ENCODE measurements around the gene PRPF40A. TPM values are rescaled to one million over a fixed set of nuclear protein-coding genes. Genes with fewer than 3 reads are reported as not detected.
A peak's percentile ranks its signal among the peaks of the same experiment; 100 is the strongest.
"Not testable (repeated sequence)": the region's sequence is repeated elsewhere in the genome, so short reads cannot be mapped to it uniquely, and the experiment has no call there.

Gene PRPF40A
- total RNA-seq, 2 experiments from 2014 or later, result 148 to 154 TPM

- H3K27ac Mint-ChIP-seq, result no peak overlapping the region
- peaks cover 9% of the 10 kb centered on the region for H3K36me3 Mint-ChIP-seq
- peak; percentile 36 for DNase-seq
These were observed 13.5 kb upstream of the PRPF40A start for GRCh38 chr2:152730591-152731333.

DNA sequence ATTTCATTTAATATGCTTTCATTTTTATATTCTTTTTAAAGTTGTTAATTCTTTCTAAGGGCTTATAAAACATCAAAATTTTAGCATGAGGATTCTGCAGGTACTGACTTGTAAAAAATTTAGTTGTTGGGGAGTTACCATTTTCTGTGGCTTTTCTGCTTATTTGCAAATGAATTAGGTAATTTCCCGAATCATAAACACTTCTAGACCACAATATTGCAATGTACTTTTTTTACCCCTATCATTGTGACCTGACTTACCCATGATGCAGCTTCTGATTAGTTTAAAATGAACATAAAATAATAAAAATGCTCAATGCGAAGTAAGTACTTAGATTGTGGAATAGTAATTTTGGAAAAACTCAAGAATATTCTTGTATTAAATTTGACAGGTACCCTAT, 12.6 kb upstream of the PRPF40A start:
- peaks cover 23% of the 10 kb centered on the region for H3K4me1 Mint-ChIP-seq
- no peak for DNase-seq

More at GRCh38 chr2:152730591-152731333, 13.5 kb upstream of the PRPF40A start:
- Mint-ChIP-seq H3K4me1 (peaks cover 23% of the 10 kb centered on the region), H3K4me3 (no peak overlapping the region), H3K9me3 (no peaks in the 10 kb centered on the region), H3K27me3 (no peaks in the 10 kb centered on the region)

GRCh38 chr2:152723918-152724317, 6.7 kb upstream of the PRPF40A start:
- no peak overlapping the region for H3K4me3 Mint-ChIP-seq
- H3K27me3 Mint-ChIP-seq, result no peaks in the 10 kb centered on the region
- H3K9me3 Mint-ChIP-seq, result no peaks in the 10 kb centered on the region
- peaks cover 14% of the 10 kb centered on the region for H3K36me3 Mint-ChIP-seq
- no peak overlapping the region for H3K27ac Mint-ChIP-seq
- DNase-seq, result no peak
- H3K4me1 Mint-ChIP-seq, result peaks cover 27% of the 10 kb centered on the region

More for the DNA sequence above, 12.6 kb upstream of the PRPF40A start:
- no peaks in the 10 kb centered on the region for H3K9me3 Mint-ChIP-seq
- no peak overlapping the region for H3K27ac Mint-ChIP-seq
- no peak overlapping the region for H3K4me3 Mint-ChIP-seq
- H3K36me3 Mint-ChIP-seq, result peaks cover 7% of the 10 kb centered on the region
- H3K27me3 Mint-ChIP-seq, result no peaks in the 10 kb centered on the region

- H3K4me1 Mint-ChIP-seq, result peaks cover 27% of the 10 kb centered on the region
- not testable (repeated sequence) for DNase-seq, H3K27me3 Mint-ChIP-seq, H3K4me3 Mint-ChIP-seq, H3K9me3 Mint-ChIP-seq, H3K27ac Mint-ChIP-seq
- peaks cover 13% of the 10 kb centered on the region for H3K36me3 Mint-ChIP-seq
These were observed 5.4 kb upstream of the PRPF40A start for GRCh38 chr2:152722639-152723038.

GRCh38 chr2:152720794-152721193, 3.5 kb upstream of the PRPF40A start:
- DNase-seq, result no peak
- peaks cover 25% of the 10 kb centered on the region for H3K36me3 Mint-ChIP-seq
- H3K27me3 Mint-ChIP-seq, result peaks cover 4% of the 10 kb centered on the region
- H3K9me3 Mint-ChIP-seq, result no peaks in the 10 kb centered on the region
- no peak overlapping the region for H3K27ac Mint-ChIP-seq
- no peak overlapping the region for H3K4me3 Mint-ChIP-seq
- peaks cover 29% of the 10 kb centered on the region for H3K4me1 Mint-ChIP-seq

GRCh38 chr2:152718909-152719645, 1.8 kb upstream of the PRPF40A start:
- Mint-ChIP-seq H3K4me1 (peaks cover 37% of the 10 kb centered on the region), H3K27ac (peak overlapping the region; percentile 98), H3K36me3 (peaks cover 34% of the 10 kb centered on the region), H3K4me3 (peak overlapping the region; percentile 98), H3K27me3 (peaks cover 4% of the 10 kb centered on the region), H3K9me3 (no peaks in the 10 kb centered on the region)
- no peak for DNase-seq

DNA sequence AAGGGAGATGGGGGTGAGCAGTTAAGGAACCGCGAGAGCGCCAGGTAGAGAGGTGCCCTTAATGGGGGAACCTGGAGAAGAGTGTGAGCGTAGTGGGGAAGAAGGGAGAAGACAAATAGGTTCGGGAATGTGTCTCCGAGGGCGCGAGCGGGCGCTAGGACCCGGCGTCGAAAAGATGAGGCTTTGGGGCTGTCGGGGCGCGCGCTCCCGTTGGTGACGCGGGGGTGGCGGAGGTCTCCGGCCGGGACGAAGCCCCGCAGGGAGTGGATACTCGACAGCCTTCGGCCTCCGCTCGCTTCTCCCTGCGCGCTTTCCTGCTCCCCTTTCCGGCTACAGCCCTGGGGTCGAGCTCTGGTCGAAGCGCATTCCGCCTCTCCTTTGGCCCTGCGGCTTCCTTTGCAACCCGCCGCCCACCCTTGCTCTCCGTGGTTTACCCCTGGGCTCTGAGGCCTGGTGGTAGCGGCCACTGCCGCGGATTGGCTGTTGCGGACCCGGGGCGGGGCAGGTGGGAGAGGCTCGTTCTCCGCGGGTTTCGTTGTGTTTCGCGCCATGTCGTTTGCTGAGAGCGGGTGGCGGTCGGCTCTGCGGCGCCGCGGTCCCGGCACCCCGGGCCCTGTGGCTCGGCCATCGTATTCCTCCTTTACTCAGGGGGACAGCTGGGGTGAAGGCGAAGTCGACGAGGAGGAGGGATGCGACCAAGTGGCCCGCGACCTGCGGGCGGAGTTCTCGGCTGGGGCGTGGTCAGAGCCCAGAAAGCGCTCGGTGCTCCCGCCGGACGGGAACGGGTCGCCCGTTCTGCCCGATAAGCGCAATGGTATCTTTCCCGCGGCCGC, 1.0 kb upstream of the PRPF40A start, which contains the start of gene ARL6IP6:
TSS of gene ARL6IP6 (plus strand) at position 545 of the 833 bp plus-strand sequence. CDS start at position 550, 5 bp downstream.
- peak; percentile 93 for DNase-seq
- H3K27ac Mint-ChIP-seq, result peak within 1 kb of the TSS; percentile 98
- no peaks in the 10 kb centered on the region for H3K9me3 Mint-ChIP-seq
- H3K4me3 Mint-ChIP-seq, result peak within 1 kb of the TSS; percentile 98
- H3K27me3 Mint-ChIP-seq, result peaks cover 4% of the 10 kb centered on the region
- peaks cover 36% of the 10 kb centered on the region for H3K36me3 Mint-ChIP-seq
- peaks cover 36% of the 10 kb centered on the region for H3K4me1 Mint-ChIP-seq

DNA sequence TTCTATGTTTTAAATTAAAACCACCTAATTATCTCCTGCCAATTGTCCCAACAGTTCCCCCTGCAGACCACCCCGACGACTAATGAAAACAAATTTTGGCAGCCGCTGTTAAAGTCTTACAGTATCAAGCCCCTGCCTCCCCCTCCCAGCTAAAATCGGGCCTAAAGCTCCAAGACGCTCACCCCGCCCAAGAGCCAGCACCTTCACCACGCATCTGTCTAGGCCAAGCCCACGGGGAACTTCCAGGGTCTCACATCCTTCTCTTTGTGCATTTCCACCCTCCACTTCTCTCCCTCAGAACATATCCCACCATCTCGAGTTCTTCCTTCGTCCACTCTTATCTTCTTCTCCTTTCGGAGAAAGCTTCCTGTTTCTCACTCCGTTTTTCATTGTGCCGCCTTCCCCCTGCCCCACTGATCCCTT, 445 bp downstream of the PRPF40A start:
- DNase-seq, result peak; percentile 34
- peak overlapping the region; percentile 98 for H3K4me3 Mint-ChIP-seq
- H3K27me3 Mint-ChIP-seq, result peaks cover 4% of the 10 kb centered on the region
- H3K4me1 Mint-ChIP-seq, result peaks cover 41% of the 10 kb centered on the region
- peak overlapping the region; percentile 98 for H3K27ac Mint-ChIP-seq
- no peaks in the 10 kb centered on the region for H3K9me3 Mint-ChIP-seq
- H3K36me3 Mint-ChIP-seq, result peaks cover 41% of the 10 kb centered on the region

DNA sequence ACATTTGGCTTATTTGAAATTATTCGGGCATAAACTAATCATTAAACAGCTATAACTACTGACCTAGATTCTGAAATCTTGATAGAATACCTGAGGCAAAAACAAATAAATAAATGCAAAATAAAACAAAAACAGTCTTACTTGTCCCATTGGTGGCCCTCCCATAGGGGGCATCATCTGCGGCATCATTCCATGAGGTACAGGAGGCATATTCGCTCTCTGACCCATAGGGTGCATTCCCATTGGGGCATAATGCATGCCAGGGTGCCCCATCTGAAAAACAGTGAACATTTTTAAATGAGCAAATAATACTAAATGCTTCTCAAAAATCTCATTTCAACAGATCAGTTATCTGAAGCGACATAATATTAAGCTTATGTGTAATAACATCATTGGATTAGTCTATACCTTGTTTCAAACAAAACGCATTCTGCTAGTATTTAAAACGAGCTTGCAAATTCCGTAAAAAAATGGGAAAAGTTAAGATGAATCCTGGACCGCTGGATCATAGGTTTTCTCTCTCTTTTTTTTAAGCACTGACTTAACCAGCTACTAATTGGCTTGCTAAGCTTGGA, 1.3 kb downstream of the PRPF40A start:
- Mint-ChIP-seq H3K27me3 (peaks cover 4% of the 10 kb centered on the region), H3K4me1 (peaks cover 42% of the 10 kb centered on the region), H3K36me3 (peaks cover 48% of the 10 kb centered on the region), H3K9me3 (no peaks in the 10 kb centered on the region), H3K4me3 (peak overlapping the region; percentile 98), H3K27ac (peak overlapping the region; percentile 98)
- DNase-seq, result peak; percentile 40

DNA sequence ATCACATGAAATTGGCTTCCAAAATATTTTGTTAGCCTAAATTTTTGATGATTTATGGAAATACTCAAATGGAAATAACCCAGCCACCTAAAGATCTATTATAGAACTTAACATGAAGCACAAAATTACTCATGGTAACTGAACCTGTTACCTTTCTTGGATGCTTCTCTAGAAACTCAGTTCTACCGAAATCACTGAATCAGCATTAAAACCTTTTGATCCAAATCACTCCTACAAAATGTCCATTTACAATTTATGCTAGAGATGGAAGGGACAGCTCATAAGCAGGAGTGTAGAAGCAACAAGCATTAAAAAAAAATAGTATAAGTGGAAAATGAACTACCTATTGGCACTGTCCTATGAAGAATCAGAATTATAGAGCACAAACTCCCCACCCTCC, 2.1 kb downstream of the PRPF40A start:
- Mint-ChIP-seq H3K4me3 (peak overlapping the region; percentile 38), H3K27ac (peak overlapping the region; percentile 1), H3K9me3 (no peaks in the 10 kb centered on the region), H3K36me3 (peaks cover 56% of the 10 kb centered on the region), H3K27me3 (peaks cover 4% of the 10 kb centered on the region), H3K4me1 (peaks cover 40% of the 10 kb centered on the region)
- no peak for DNase-seq

DNA sequence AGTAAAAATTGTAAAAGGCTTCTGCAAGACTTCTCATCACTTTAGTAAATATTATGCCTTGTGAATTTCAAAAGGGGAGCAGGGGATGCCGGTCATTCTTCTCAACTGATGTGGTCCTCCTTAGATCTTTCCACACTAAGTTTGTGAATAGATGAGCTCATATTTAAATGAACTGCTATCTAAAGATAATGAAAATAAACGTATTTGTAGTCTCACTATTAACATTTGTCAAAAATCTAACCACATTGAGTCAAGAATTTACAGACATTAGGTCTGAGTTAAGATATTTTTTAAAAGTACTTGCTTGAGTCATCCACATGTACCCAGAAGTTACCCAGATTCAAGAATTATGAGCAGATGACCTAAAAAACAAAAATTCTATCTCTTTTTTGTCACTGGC, 6.5 kb downstream of the PRPF40A start:
- no peaks in the 10 kb centered on the region for H3K9me3 Mint-ChIP-seq
- no peak overlapping the region for H3K4me3 Mint-ChIP-seq
- no peak for DNase-seq
- peaks cover 73% of the 10 kb centered on the region for H3K36me3 Mint-ChIP-seq
- peaks cover 60% of the 10 kb centered on the region for H3K4me1 Mint-ChIP-seq
- H3K27ac Mint-ChIP-seq, result no peak overlapping the region
- no peaks in the 10 kb centered on the region for H3K27me3 Mint-ChIP-seq

DNA sequence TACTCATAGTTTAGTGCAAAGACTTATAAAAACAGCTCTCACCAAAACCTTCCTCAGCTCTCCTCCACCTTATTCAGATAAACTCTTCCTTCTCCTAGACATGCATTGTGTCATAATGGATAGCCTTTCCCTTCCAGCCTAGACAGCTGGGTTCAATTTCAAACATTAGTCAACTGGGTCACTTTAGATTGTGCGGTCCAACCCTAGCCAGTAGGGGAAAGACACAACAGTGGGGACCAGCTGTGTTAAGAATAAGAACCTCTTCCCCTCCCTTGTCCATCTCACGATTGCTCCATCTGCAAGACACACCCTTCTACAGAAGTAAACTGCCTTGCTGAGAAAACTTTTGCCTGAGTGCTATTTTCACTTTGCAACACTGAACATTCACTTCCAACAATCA, 8.5 kb downstream of the PRPF40A start:
- no peak for DNase-seq
- peaks cover 79% of the 10 kb centered on the region for H3K36me3 Mint-ChIP-seq
- no peaks in the 10 kb centered on the region for H3K27me3 Mint-ChIP-seq
- no peak overlapping the region for H3K4me3 Mint-ChIP-seq
- H3K4me1 Mint-ChIP-seq, result peaks cover 51% of the 10 kb centered on the region
- no peaks in the 10 kb centered on the region for H3K9me3 Mint-ChIP-seq
- H3K27ac Mint-ChIP-seq, result no peak overlapping the region

DNA sequence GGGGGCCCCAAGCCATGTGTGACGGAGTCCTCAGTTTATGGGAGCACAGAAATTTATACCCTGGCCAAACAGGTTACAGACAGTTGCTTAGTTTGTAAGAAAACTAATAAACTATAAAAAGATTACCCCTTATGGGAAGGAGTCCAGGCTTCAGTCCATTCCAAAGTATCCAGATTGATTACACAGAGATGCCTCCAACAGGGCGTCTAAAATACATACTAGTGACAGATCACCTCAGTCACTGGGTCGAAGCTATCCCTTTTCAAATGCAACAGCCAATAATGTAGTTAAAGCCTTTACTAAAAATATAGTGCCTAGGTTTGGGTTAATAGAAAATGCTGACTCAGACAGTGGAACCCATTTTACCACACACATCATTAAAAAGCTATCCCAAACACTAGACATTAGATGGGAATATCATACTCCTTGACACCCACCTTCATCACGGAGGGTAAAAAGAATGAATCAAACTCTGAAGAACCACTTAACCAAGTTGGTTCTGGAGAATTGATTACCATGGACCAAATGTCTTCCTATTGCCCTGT, 10.7 kb downstream of the PRPF40A start:
- H3K36me3 Mint-ChIP-seq, result peaks cover 87% of the 10 kb centered on the region
- no peaks in the 10 kb centered on the region for H3K27me3 Mint-ChIP-seq
- H3K4me1 Mint-ChIP-seq, result peaks cover 40% of the 10 kb centered on the region
- H3K27ac Mint-ChIP-seq, result no peak overlapping the region
- H3K9me3 Mint-ChIP-seq, result peaks cover 10% of the 10 kb centered on the region
- no peak overlapping the region for H3K4me3 Mint-ChIP-seq
- no peak for DNase-seq

- H3K27ac Mint-ChIP-seq, result no peak overlapping the region
- no peak for DNase-seq
- H3K36me3 Mint-ChIP-seq, result peaks cover 67% of the 10 kb centered on the region
- no peaks in the 10 kb centered on the region for H3K27me3 Mint-ChIP-seq
- H3K4me1 Mint-ChIP-seq, result peaks cover 30% of the 10 kb centered on the region
- H3K9me3 Mint-ChIP-seq, result peaks cover 15% of the 10 kb centered on the region
- H3K4me3 Mint-ChIP-seq, result no peak overlapping the region
These were observed 16.1 kb downstream of the PRPF40A start for GRCh38 chr2:152701198-152701597.

Data from activated naive CD8-positive, alpha-beta T cell treated with anti-CD3 and anti-CD28 coated beads for 36 hours (primary cell).